Measurements from ENCODE around the gene NBEA. TPM values are rescaled to one million over a fixed set of nuclear protein-coding genes. Genes with fewer than 3 reads are reported as not detected.

The NBEA gene
- total RNA-seq, 2 experiments from 2014 or later: 3.5 to 3.8 TPM

GRCh38 chr13:35714121-35714520 is 772.1 kb downstream of the NBEA start:
- TF ChIP-seq, protein P1, sequence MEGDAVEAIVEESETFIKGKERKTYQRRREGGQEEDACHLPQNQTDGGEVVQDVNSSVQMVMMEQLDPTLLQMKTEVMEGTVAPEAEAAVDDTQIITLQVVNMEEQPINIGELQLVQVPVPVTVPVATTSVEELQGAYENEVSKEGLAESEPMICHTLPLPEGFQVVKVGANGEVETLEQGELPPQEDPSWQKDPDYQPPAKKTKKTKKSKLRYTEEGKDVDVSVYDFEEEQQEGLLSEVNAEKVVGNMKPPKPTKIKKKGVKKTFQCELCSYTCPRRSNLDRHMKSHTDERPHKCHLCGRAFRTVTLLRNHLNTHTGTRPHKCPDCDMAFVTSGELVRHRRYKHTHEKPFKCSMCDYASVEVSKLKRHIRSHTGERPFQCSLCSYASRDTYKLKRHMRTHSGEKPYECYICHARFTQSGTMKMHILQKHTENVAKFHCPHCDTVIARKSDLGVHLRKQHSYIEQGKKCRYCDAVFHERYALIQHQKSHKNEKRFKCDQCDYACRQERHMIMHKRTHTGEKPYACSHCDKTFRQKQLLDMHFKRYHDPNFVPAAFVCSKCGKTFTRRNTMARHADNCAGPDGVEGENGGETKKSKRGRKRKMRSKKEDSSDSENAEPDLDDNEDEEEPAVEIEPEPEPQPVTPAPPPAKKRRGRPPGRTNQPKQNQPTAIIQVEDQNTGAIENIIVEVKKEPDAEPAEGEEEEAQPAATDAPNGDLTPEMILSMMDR (IDR thresholded peaks at IDR 0.05): no peak
- DNase-seq: no peak

GRCh38 chr13:35714588-35715377 is 772.7 kb downstream of the NBEA start:
- Mint-ChIP-seq H3K4me3 (no peak overlapping the region), H3K4me1 (ENCODE audit: low read depth) (no peaks in the 10 kb centered on the region), H3K27ac (no peak overlapping the region), H3K9me3 (no peaks in the 10 kb centered on the region), H3K27me3 (peaks cover 4% of the 10 kb centered on the region), H3K36me3 (ENCODE audit: low read depth) (no peaks in the 10 kb centered on the region)
- no peaks in the 10 kb centered on the region for H3K27me3 ChIP-seq (ENCODE audit: control insufficient read depth in 1 of 2, insufficient read depth in 2 of 2, low read length in 2 of 2)
- H3K4me3 ChIP-seq (ENCODE audit: low read length): no peak overlapping the region
- ATAC-seq (ENCODE audit: poor library complexity) (no peak), DNase-seq (no peak)
- H3K27ac ChIP-seq (ENCODE audit: low read depth in 1 of 2, low read length in 2 of 2): no peak overlapping the region
- intact Hi-C loops (cut with DNase I, micrococcal nuclease): no loop called here
- CTCF ChIA-PET: no interaction called here
- H3K36me3 ChIP-seq (ENCODE audit: insufficient read depth, low read length): no peaks in the 10 kb centered on the region
- TF ChIP-seq, protein P1 (IDR thresholded peaks at IDR 0.05): no peak
- POLR2A ChIA-PET: no interaction called here
- H3K9me3 ChIP-seq (ENCODE audit: control insufficient read depth in 1 of 2, insufficient read depth in 1 of 2, low read length in 2 of 2): peaks cover 0 to 9% of the 10 kb centered on the region in 2 experiments
- H3K4me1 ChIP-seq (ENCODE audit: insufficient read depth, low read length): no peaks in the 10 kb centered on the region

More at GRCh38 chr13:35714121-35714520, 772.1 kb downstream of the NBEA start:
- ChIA-PET CTCF (no interaction called here), POLR2A (no interaction called here)
- Histone ChIP-seq H3K4me3 (ENCODE audit: low read length) (no peak overlapping the region), H3K36me3 (ENCODE audit: insufficient read depth, low read length) (no peaks in the 10 kb centered on the region), H3K27me3 (ENCODE audit: control insufficient read depth in 1 of 2, insufficient read depth in 2 of 2, low read length in 2 of 2) (no peaks in the 10 kb centered on the region), H3K9me3 (ENCODE audit: control insufficient read depth in 1 of 2, insufficient read depth in 1 of 2, low read length in 2 of 2) (peaks cover 0 to 9% of the 10 kb centered on the region in 2 experiments), H3K4me1 (ENCODE audit: insufficient read depth, low read length) (no peaks in the 10 kb centered on the region), H3K27ac (ENCODE audit: low read depth in 1 of 2, low read length in 2 of 2) (no peak overlapping the region)
- Mint-ChIP-seq H3K4me3 (no peak overlapping the region), H3K27me3 (no peaks in the 10 kb centered on the region), H3K9me3 (no peaks in the 10 kb centered on the region), H3K36me3 (ENCODE audit: low read depth) (no peaks in the 10 kb centered on the region), H3K27ac (no peak overlapping the region), H3K4me1 (ENCODE audit: low read depth) (no peaks in the 10 kb centered on the region)
- intact Hi-C loops (cut with DNase I, micrococcal nuclease): no loop called here
- ATAC-seq (ENCODE audit: poor library complexity): no peak

DNA sequence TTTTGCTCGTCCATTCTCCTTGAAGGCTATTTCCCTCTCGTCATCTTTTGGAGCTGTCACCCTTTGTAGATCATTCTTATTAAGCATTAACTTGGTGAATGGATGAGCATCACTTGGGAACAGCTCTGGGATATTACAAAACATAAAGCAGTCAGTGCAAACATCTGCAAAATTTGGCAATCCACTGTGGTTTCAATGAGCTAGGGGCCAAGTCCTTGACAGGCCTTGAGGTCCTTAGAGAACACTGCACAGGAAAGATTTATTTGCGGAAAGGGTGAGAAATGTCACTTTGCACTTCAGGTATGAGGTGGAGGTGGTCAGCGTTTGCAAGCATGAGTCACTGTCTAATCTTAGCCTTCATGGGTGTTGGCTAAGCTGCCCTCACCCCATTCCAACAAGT is 774.1 kb downstream of the NBEA start:
- Histone ChIP-seq H3K4me1 (ENCODE audit: insufficient read depth, low read length) (peaks cover 6% of the 10 kb centered on the region), H3K27ac (ENCODE audit: low read depth in 1 of 2, low read length in 2 of 2) (no peak overlapping the region), H3K4me3 (ENCODE audit: low read length) (no peak overlapping the region), H3K36me3 (ENCODE audit: insufficient read depth, low read length) (no peaks in the 10 kb centered on the region), H3K9me3 (ENCODE audit: control insufficient read depth in 1 of 2, insufficient read depth in 1 of 2, low read length in 2 of 2) (peaks cover 0 to 13% of the 10 kb centered on the region in 2 experiments), H3K27me3 (ENCODE audit: control insufficient read depth in 1 of 2, insufficient read depth in 2 of 2, low read length in 2 of 2) (peaks cover 0 to 3% of the 10 kb centered on the region in 2 experiments)
- Mint-ChIP-seq H3K27me3 (peaks cover 15% of the 10 kb centered on the region), H3K36me3 (ENCODE audit: low read depth) (no peaks in the 10 kb centered on the region), H3K4me3 (no peak overlapping the region), H3K4me1 (ENCODE audit: low read depth) (no peaks in the 10 kb centered on the region), H3K27ac (no peak overlapping the region), H3K9me3 (no peaks in the 10 kb centered on the region)
- POLR2A ChIA-PET: no interaction called here
- DNase-seq: no peak
- intact Hi-C loops (cut with DNase I, micrococcal nuclease): no loop called here
- CTCF ChIA-PET: no interaction called here
- TF ChIP-seq, protein P1 (IDR thresholded peaks at IDR 0.05): no peak
- ATAC-seq (ENCODE audit: poor library complexity): no peak

Measured in CD4-positive, alpha-beta T cell (primary cell).